Kidney epithelial cell (primary cell): ENCODE data around the gene KCNH5. TPM values are rescaled to one million over a fixed set of nuclear protein-coding genes. Genes with fewer than 3 reads are reported as not detected.

Experiments used
- DNase-seq: peaks from one replicate; pipeline ENCODE4 v3.0.0-alpha.2; 2010; ENCODE audit warnings: low read depth
- H3K27me3 ChIP-seq: 2 replicates; pipeline ENCODE4 v1.6.0; 2011; ENCODE audit warnings: low read length; ENCODE audit not compliant: control insufficient read depth, insufficient read depth
- H3K36me3 ChIP-seq: 2 replicates; pipeline ENCODE4 v1.5.1; 2011; ENCODE audit warnings: low read length; ENCODE audit not compliant: control insufficient read depth, insufficient read depth
- H3K4me3 ChIP-seq: 2 replicates; pipeline ENCODE4 v1.5.1; 2011; ENCODE audit warnings: low read depth, mild to moderate bottlenecking, control low read depth, low read length
- total RNA-seq: library from RNA; depleted of rRNA; stranded (reverse); fragments of >200 nt; gene quantifications from 2 replicates; pipeline ENCODE4 v1.2.3, GENCODE V29; 2015
- TF ChIP-seq, protein P1 (sequence below): IDR thresholded peaks from 2 replicates; pipeline ENCODE4 v1.5.1; 2011; ENCODE audit warnings: mild to moderate bottlenecking, moderate library complexity, low read length, control low read depth, inconsistent platforms; ENCODE audit not compliant: insufficient read depth, poor library complexity, severe bottlenecking

The KCNH5 gene
- total RNA-seq, 1 donor from 2014 or later, result not detected

DNA sequence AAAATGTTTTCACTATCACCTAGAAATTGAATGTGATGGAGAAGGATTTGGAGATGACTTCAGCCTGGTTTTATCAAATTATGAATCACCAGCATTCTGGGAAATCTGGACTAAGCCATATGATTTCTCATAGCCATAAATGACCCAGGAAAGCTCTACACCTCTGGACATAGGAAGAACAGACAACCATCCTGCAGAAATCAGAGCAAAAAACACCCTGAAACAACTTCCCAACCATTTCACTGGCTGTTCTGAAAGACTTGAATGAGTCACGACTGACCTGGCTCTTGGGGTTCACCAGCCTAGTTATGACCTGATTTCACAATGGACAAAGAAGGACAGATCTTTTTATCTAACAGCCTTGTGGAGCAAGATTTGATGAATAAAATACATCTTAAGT, 123.8 kb downstream of the KCNH5 start:
- Histone ChIP-seq H3K27me3 (no peaks in the 10 kb centered on the region), H3K36me3 (no peaks in the 10 kb centered on the region), H3K4me3 (no peak overlapping the region)
- no peak for DNase-seq
- TF ChIP-seq, protein P1, sequence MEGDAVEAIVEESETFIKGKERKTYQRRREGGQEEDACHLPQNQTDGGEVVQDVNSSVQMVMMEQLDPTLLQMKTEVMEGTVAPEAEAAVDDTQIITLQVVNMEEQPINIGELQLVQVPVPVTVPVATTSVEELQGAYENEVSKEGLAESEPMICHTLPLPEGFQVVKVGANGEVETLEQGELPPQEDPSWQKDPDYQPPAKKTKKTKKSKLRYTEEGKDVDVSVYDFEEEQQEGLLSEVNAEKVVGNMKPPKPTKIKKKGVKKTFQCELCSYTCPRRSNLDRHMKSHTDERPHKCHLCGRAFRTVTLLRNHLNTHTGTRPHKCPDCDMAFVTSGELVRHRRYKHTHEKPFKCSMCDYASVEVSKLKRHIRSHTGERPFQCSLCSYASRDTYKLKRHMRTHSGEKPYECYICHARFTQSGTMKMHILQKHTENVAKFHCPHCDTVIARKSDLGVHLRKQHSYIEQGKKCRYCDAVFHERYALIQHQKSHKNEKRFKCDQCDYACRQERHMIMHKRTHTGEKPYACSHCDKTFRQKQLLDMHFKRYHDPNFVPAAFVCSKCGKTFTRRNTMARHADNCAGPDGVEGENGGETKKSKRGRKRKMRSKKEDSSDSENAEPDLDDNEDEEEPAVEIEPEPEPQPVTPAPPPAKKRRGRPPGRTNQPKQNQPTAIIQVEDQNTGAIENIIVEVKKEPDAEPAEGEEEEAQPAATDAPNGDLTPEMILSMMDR, result no peak

DNA sequence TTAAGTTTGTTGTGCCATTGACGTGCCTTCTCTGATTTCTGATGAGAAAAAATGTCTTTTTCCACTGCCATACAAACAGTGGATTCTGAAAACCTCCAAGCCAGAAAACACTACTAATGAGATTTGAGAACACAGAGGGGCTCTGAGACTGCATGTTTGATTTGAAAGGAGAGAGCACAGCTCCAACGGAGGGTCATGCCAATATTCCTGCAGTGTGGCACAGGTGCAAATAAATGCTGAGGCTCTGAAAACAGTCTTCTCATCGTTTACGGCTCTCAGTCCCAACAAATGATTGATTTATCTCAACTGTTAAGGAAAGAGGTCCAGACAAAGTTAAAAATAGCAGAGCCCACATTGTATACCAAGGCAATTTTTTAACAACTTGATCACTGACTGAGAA, 128.7 kb downstream of the KCNH5 start:
- Histone ChIP-seq H3K4me3 (no peak overlapping the region), H3K27me3 (no peaks in the 10 kb centered on the region), H3K36me3 (no peaks in the 10 kb centered on the region)
- TF ChIP-seq, protein P1, result no peak
- DNase-seq, result no peak

DNA sequence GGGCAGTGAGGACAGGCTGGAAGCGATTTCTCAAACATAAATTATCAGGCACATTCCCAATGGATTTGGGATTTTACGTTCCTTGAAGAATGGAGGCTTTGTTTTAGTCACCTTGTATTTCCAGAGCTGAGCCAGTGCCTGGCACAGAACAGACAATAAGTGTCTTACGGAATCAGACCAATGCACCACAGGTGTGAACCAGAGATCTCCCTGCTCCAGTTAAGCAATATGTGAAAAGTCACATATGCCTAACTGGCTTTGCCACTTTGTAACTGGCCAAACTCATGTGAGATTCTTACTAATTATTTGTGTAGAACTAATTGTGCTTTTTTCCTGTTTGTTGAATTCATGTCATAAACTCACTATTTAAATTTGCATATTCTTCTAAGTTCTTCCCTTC, 130.4 kb downstream of the KCNH5 start:
- DNase-seq, result no peak
- H3K27me3 ChIP-seq, result no peaks in the 10 kb centered on the region
- TF ChIP-seq, protein P1, result no peak

DNA sequence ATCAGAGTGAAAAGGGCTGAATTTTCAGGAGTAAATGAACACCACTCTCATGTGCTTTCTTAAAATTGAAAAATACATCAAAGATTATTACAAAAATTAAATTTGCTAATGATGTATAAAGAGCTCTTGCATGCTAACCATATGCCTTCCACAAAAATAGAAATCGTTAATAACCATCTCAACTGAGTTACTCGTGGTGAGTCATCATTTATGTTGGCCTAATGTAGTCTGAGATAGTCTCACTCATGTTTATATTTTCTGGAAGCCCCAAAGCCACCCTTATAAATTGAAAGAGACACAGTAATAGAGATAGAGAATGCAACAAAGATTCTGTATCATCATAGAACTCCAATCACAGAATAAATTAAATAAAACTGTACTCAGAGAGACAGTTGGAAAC, 131.2 kb downstream of the KCNH5 start:
- no peak for DNase-seq
- no peaks in the 10 kb centered on the region for H3K36me3 ChIP-seq
- no peaks in the 10 kb centered on the region for H3K27me3 ChIP-seq
- H3K4me3 ChIP-seq, result no peak overlapping the region
- TF ChIP-seq, protein P1, result no peak

More for the DNA sequence above, 130.4 kb downstream of the KCNH5 start:
- Histone ChIP-seq H3K36me3 (no peaks in the 10 kb centered on the region), H3K4me3 (no peak overlapping the region)

DNA sequence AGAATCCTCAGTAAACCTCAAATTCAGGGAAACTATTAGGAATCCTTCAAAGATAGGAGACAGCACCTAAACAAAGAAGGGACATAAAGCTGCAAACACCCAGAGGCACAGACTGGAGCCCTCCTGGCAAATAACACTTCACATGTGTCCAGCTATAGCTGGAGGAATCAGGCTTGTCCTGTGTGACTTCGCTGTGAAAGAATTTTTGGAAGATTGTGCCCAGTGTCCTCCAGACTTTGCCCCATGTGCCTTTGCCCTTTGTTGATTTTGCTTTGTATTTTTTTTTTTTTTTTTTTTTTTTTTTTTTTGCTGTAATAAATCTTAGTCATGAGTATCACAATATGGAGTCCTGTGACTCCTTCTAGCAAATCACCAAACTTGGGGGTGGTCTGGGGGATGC, 136.8 kb downstream of the KCNH5 start:
- TF ChIP-seq, protein P1, result no peak
- DNase-seq, result no peak
- Histone ChIP-seq H3K36me3 (no peaks in the 10 kb centered on the region), H3K4me3 (no peak overlapping the region), H3K27me3 (no peaks in the 10 kb centered on the region)

DNA sequence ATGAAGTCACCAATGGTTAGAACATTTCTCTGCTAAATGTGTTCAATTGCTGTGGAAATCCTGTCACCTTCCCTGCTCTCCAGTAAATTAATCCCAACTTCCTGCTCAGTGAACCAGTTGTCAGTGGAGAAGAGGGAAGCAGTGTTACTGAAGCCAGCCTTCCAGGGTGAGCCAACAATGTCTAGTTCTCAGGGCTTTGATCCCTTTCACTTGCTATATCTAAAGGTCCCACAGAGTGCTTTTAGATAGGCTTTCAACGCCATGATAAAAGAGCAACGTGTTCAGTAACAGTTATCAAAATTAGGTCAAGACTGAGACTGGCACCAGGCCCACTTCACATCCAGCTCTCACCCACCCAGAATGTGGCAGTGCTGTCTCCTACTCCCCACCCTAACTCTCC, 139.7 kb downstream of the KCNH5 start:
- TF ChIP-seq, protein P1, result no peak
- no peak overlapping the region for H3K4me3 ChIP-seq
- no peaks in the 10 kb centered on the region for H3K36me3 ChIP-seq
- DNase-seq, result no peak
- H3K27me3 ChIP-seq, result no peaks in the 10 kb centered on the region
